GM12878 (cell line): ENCODE data around the gene OR6X1. TPM values are rescaled to one million over a fixed set of nuclear protein-coding genes. Genes with fewer than 3 reads are reported as not detected.

Experiments
- ATAC-seq: fragments of 200-7000 bp; cut with Tn5 transposase; 3 replicates; pipeline ENCODE4 v1.9.1; 2020; ENCODE audit warnings: mild to moderate bottlenecking, moderate library complexity
- BruUV-seq: library from RNA; stranded (reverse); fragments of 400-500 nt; replicated peaks from 2 replicates; lab custom pipeline; 2021; lab: Mats Ljungman, UMichigan
- CTCF ChIA-PET: fragments of 300-600 bp; sonication (Branson Sonifier 250); formaldehyde crosslinking; extraction: SDS; loops from one replicate; lab custom pipeline; 2021; ENCODE audit warnings: inconsistent platforms; lab: Yijun Ruan, JAX
- POLR2A ChIA-PET: fragments of 350-600 bp; formaldehyde crosslinking; extraction: SDS; loops from one replicate; lab custom pipeline; 2021; ENCODE audit warnings: inconsistent platforms; lab: Charles Lee
- RAD21 ChIA-PET: fragments of 300-600 bp; sonication (Branson Sonifier 250); formaldehyde crosslinking; loops from one replicate; lab custom pipeline; 2023; ENCODE audit warnings: antibody characterized with exemption; ENCODE audit not compliant: unreplicated experiment; lab: Charles Lee
- SMC1A ChIA-PET: fragments of 300-600 bp; sonication (Branson Sonifier 250); formaldehyde crosslinking; loops from one replicate; lab custom pipeline; 2023; ENCODE audit not compliant: unreplicated experiment, uncharacterized antibody; lab: Charles Lee
- DNase-seq: peaks from one replicate; pipeline ENCODE4 v3.0.0-alpha.2; 2011; ENCODE audit warnings: low read depth, low spot score
- FAIRE-seq: peaks from 3 replicates; lab custom pipeline; 2011; peaks lifted over from hg19 to GRCh38; lab: Jason Lieb, UNC
- H2AFZ ChIP-seq: 2 replicates; pipeline ENCODE4 v1.6.0; 2011; ENCODE audit warnings: low read depth, low read length, control low read depth; ENCODE audit not compliant: control insufficient read depth
- H3K27ac ChIP-seq: 2 replicates; pipeline ENCODE4 v1.5.1; 2011; ENCODE audit warnings: control low read depth; ENCODE audit not compliant: control insufficient read depth, insufficient read depth
- H3K27me3 ChIP-seq, 2 experiments: replicated peaks in 1 of 2; 2 replicates each; pipeline versions ENCODE4 v1.6.0 to v1.6.1; 2011; ENCODE audit warnings: low read length in 1 of 2; ENCODE audit not compliant: control insufficient read depth in 2 of 2, insufficient read depth in 2 of 2
- H3K36me3 ChIP-seq, 2 experiments: 2 replicates each; pipeline ENCODE4 v1.5.1; 2011; ENCODE audit warnings: low read length in 1 of 2; ENCODE audit not compliant: control insufficient read depth in 2 of 2, insufficient read depth in 2 of 2
- H3K4me1 ChIP-seq: 2 replicates; pipeline ENCODE4 v1.6.1; 2011; ENCODE audit warnings: mild to moderate bottlenecking, low read length, moderate library complexity, mixed read lengths; ENCODE audit not compliant: control insufficient read depth, insufficient read depth
- H3K4me2 ChIP-seq: 2 replicates; pipeline ENCODE4 v1.6.0; 2011; ENCODE audit warnings: control low read depth; ENCODE audit not compliant: control insufficient read depth, insufficient read depth
- H3K4me3 ChIP-seq: fragments of 200-600 bp; sonication (generic); 2 replicates; pipeline ENCODE4 v1.5.1; 2016
- H3K79me2 ChIP-seq: 2 replicates; pipeline ENCODE4 v1.6.0; 2011; ENCODE audit warnings: low read length; ENCODE audit not compliant: control insufficient read depth, insufficient read depth
- H3K9ac ChIP-seq: 2 replicates; pipeline ENCODE4 v1.8.0; 2011; ENCODE audit warnings: low read length, control low read depth, mixed read lengths; ENCODE audit not compliant: control insufficient read depth, insufficient read depth
- H3K9me3 ChIP-seq: replicated peaks from 3 replicates; pipeline ENCODE4 v1.5.1; 2011; ENCODE audit warnings: mild to moderate bottlenecking, low read length; ENCODE audit not compliant: control insufficient read depth, insufficient read depth
- H4K20me1 ChIP-seq: 2 replicates; pipeline ENCODE4 v1.6.0; 2011; ENCODE audit not compliant: control insufficient read depth, insufficient read depth
- CEBPZ ChIP-seq: fragments of 150-350 bp; IDR thresholded peaks from 2 replicates; pipeline ENCODE4 v1.6.1; 2016; ENCODE audit warnings: low read depth, low read length
- CREM ChIP-seq: IDR thresholded peaks from 2 replicates; pipeline ENCODE4 v1.6.1; 2014; ENCODE audit warnings: antibody characterized with exemption, low read depth
- E4F1 ChIP-seq: fragments of 450-650 bp; IDR thresholded peaks from 2 replicates; pipeline ENCODE4 v1.6.1; 2018; ENCODE audit warnings: borderline replicate concordance, mild to moderate bottlenecking; ENCODE audit not compliant: partially characterized antibody
- IKZF2 ChIP-seq, 2 experiments: fragments of 450-650 bp; IDR thresholded peaks; 2 replicates each; pipeline ENCODE4 v1.6.1; 2017; ENCODE audit warnings: mild to moderate bottlenecking in 2 of 2, moderate library complexity in 2 of 2
- IRF4 ChIP-seq: IDR thresholded peaks from 2 replicates; pipeline ENCODE4 v1.6.1; 2011; ENCODE audit warnings: low read depth, low read length
- NR2F1 ChIP-seq: fragments of 450-650 bp; conservative IDR thresholded peaks from 2 replicates; pipeline ENCODE4 v1.6.1; 2017; ENCODE audit warnings: mild to moderate bottlenecking
- POU2F2 ChIP-seq: IDR thresholded peaks from 3 replicates; pipeline ENCODE4 v1.6.1; 2011; ENCODE audit warnings: low read depth, mild to moderate bottlenecking, low read length, borderline replicate concordance
- SIN3A ChIP-seq: IDR thresholded peaks from 2 replicates; pipeline ENCODE4 v1.6.1; 2012; ENCODE audit warnings: low read depth, low read length, improper control_type of control experiment
- SPI1 ChIP-seq: IDR thresholded peaks from 2 replicates; pipeline ENCODE4 v1.6.1; 2011; ENCODE audit warnings: low read depth, mild to moderate bottlenecking, low read length, moderate library complexity, borderline replicate concordance; ENCODE audit not compliant: insufficient read depth
- SREBF1 ChIP-seq: IDR thresholded peaks from 2 replicates; pipeline ENCODE4 v1.6.1; 2012; ENCODE audit warnings: mild to moderate bottlenecking, low read length
- TAF1 ChIP-seq: IDR thresholded peaks from 2 replicates; pipeline ENCODE4 v1.6.1; 2011; ENCODE audit warnings: mild to moderate bottlenecking, low read depth, low read length, borderline replicate concordance
- USF1 ChIP-seq: IDR thresholded peaks from 2 replicates; pipeline ENCODE4 v1.6.1; 2011; ENCODE audit warnings: borderline replicate concordance, low read depth, mild to moderate bottlenecking, moderate library complexity, mixed read lengths, low read length; ENCODE audit not compliant: insufficient read depth; ENCODE audit errors: extremely low read length
- WGBS: methylation state at CpG from one replicate; pipeline ENCODE4 v1.1.6; 2016; ENCODE audit warnings: low lambda C conversion rate; ENCODE audit not compliant: insufficient replicate concordance, insufficient coverage; ENCODE audit errors: missing lambda C conversion rate; 5-methylcytosine and 5-hydroxymethylcytosine counted together
- in situ Hi-C: fragments of 300-500 bp; cut with MboI; formaldehyde crosslinking; loops from 9 replicates; pipeline ENCODE4 v1.14.3; 2018; ENCODE audit warnings: mixed read lengths
- intact Hi-C: fragments of 100-400 bp; cut with micrococcal nuclease; formaldehyde crosslinking; loops from one replicate; pipeline ENCODE4 v1.14.2; 2022; ENCODE audit not compliant: unreplicated experiment
- polyA plus RNA-seq, 11 experiments: library from polyadenylated mRNA; depleted of rRNA in 4 of 11; unstranded in 6 of 11; stranded (reverse) in 5 of 11; fragments of >200 nt; fragmentation: Nextera tagmentation in 4 of 11; fragmentation: Illumina TruSeq in 1 of 11; extraction: Ambion mirVana in 4 of 11; extraction: Trizol in 1 of 11; gene quantifications; 1 replicate in 1 of 11; 2 replicates in 10 of 11; pipeline versions ENCODE4 v1.2.1 to v1.2.3, GENCODE V29; 2011 to 2016; ENCODE audit warnings: inconsistent platforms in 2 of 11, missing spikeins in 2 of 11, low read depth in 1 of 11
- total RNA-seq, 4 experiments: library from RNA; depleted of rRNA in 3 of 4; stranded (reverse); fragments of >200 nt in 3 of 4; fragmentation: Illumina TruSeq in 1 of 4; extraction: Trizol in 1 of 4; gene quantifications; 2 replicates each; pipeline versions ENCODE4 v1.2.1 to v1.2.3, GENCODE V29; 2013 to 2021
- TF ChIP-seq, protein P1 (sequence below): IDR thresholded peaks from 2 replicates; pipeline ENCODE4 v1.6.1; 2012; ENCODE audit warnings: low read depth, low read length, improper control_type of control experiment
- TF ChIP-seq, protein P2 (sequence below): fragments of 450-650 bp; IDR thresholded peaks from 2 replicates; pipeline ENCODE4 v1.6.1; 2017; ENCODE audit warnings: antibody characterized with exemption, mild to moderate bottlenecking, moderate library complexity

OR6X1 gene
- total and polyA plus RNA-seq, 10 of the 15 experiments (the other 5 are each of a cell fraction or from before 2014, with no cell fraction given) = not detected

- in situ Hi-C loops (no loop called here), intact Hi-C loops (no loop called here)
- no peaks in the 10 kb centered on the region for H3K4me1 ChIP-seq
- no peak overlapping the region for H3K27ac ChIP-seq
- CTCF ChIA-PET = no interaction called here
- no peak overlapping the region for H3K4me2 ChIP-seq
- RAD21 ChIA-PET = no interaction called here
- H2AFZ ChIP-seq = no peak overlapping the region
- no peaks in the 10 kb centered on the region for H3K27me3 ChIP-seq
- no peak overlapping the region for H3K9ac ChIP-seq
- H3K79me2 ChIP-seq = no peaks in the 10 kb centered on the region
- FAIRE-seq = no peak
- DNase-seq = no peak
- SMC1A ChIA-PET = no interaction called here
- no peaks in the 10 kb centered on the region for H3K9me3 ChIP-seq
- BruUV-seq = no TSS peak
- POLR2A ChIA-PET = no interaction called here
- no peaks in the 10 kb centered on the region for H4K20me1 ChIP-seq
- WGBS = 100% methylated on average over 1 of the region's 1 CpG
- H3K4me3 ChIP-seq = no peak overlapping the region
- no peaks in the 10 kb centered on the region for H3K36me3 ChIP-seq
- ATAC-seq = no peak
- TF ChIP-seq USF1 (no peak), TAF1 (no peak), SREBF1 (no peak), IKZF2 (IDR thresholded peaks at IDR 0.05) (no peak), E4F1 (no peak), CREM (no peak), SIN3A (no peak), CEBPZ (no peak), NR2F1 (no peak), SPI1 (no peak), POU2F2 (no peak), IRF4 (no peak)
- TF ChIP-seq, protein P1, sequence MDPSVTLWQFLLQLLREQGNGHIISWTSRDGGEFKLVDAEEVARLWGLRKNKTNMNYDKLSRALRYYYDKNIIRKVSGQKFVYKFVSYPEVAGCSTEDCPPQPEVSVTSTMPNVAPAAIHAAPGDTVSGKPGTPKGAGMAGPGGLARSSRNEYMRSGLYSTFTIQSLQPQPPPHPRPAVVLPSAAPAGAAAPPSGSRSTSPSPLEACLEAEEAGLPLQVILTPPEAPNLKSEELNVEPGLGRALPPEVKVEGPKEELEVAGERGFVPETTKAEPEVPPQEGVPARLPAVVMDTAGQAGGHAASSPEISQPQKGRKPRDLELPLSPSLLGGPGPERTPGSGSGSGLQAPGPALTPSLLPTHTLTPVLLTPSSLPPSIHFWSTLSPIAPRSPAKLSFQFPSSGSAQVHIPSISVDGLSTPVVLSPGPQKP = no peak
- TF ChIP-seq, protein P2, sequence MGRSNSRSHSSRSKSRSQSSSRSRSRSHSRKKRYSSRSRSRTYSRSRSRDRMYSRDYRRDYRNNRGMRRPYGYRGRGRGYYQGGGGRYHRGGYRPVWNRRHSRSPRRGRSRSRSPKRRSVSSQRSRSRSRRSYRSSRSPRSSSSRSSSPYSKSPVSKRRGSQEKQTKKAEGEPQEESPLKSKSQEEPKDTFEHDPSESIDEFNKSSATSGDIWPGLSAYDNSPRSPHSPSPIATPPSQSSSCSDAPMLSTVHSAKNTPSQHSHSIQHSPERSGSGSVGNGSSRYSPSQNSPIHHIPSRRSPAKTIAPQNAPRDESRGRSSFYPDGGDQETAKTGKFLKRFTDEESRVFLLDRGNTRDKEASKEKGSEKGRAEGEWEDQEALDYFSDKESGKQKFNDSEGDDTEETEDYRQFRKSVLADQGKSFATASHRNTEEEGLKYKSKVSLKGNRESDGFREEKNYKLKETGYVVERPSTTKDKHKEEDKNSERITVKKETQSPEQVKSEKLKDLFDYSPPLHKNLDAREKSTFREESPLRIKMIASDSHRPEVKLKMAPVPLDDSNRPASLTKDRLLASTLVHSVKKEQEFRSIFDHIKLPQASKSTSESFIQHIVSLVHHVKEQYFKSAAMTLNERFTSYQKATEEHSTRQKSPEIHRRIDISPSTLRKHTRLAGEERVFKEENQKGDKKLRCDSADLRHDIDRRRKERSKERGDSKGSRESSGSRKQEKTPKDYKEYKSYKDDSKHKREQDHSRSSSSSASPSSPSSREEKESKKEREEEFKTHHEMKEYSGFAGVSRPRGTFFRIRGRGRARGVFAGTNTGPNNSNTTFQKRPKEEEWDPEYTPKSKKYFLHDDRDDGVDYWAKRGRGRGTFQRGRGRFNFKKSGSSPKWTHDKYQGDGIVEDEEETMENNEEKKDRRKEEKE = no peak
Measured at GRCh38 chr11:123778511-123778910, 24.2 kb upstream of the OR6X1 start.
